Stimulated activated CD4-positive, alpha-beta T cell treated with anti-CD3 and anti-CD28 coated beads, Interleukin-4, amount 100 ng/mL, for 48 hours (primary cell): ENCODE data around the gene ATRAID.

ENCODE experiments used
- DNase-seq, 2 donors: peaks; one replicate each; pipeline ENCODE4 v3.0.0-alpha.2; 2020; ENCODE audit warnings: low read depth in 2 of 2

Gene ATRAID

DNA sequence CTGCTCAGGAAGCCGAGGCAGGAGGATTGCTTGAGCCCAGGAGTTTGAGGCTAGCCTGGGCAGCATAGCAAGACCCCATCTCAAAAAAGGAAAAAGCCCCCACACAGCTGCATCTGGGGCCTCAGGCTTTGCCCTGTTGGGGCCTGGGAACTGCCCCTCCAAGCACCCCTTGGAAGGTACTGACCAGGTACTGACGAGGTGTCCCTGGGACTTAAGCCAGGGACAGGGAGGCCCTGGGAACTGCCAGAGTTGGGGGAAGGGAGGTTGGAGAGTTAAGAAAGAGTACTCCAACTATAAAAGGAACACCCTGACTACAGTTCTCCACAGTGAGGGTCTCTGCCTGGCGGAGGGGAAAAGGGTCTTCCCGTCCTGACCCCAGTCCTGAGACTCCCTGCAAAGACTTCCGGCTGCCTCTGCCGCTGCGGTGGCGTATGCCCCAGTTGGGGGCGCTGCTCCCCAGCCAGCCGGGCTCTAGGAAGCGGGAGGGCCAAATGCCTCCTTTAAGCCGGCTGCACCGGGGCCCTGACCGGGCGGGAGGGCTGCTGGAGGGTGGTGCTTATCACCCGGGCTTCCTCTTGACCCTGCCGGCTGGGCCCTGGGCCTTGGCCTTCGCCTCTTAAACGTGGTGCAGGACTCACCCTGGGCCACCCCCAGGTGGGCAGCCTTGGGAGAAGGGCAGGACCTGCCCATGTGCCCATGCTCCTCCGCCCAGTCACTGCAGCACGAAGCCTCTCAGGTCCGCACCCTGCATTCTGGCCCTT, 38.2 kb downstream of the ATRAID start:
- peak; percentile 50 to 55 for DNase-seq

DNA sequence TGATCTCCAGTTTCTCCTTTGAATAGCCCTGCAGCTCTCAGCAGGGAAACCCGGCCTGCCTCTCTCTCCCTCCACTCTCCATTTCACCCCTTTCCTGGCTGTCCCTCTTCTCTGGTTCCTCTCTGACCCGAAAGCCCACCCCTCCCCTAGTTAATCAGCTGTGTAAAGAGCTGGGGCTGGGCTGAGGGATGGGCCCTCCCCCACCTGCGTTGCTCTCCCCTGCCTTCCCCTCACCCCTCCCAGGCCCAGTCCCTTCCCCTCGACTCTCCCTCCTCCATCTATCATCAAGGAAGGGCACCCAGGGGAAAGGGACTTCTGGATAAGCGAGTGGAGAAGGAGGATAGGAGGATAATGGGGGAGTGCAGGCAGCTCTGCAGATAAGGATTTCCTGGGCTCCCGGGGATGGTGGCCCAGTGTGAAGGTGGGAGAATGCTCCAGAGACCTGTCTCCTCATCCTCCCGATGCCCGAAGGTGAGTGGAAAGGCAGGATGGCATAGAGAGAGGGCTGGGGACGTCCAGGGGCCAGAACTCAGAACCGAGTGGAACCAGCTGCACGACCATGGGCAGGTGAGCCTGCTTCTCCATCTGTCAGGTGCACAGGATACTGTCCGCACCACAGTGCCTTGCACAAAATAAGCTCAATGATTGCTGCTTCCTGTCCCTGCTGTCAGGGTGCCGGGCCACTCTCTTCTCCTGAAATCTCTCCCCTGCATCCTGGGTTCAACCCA, 39.0 kb downstream of the ATRAID start:
- no peak for DNase-seq

DNA sequence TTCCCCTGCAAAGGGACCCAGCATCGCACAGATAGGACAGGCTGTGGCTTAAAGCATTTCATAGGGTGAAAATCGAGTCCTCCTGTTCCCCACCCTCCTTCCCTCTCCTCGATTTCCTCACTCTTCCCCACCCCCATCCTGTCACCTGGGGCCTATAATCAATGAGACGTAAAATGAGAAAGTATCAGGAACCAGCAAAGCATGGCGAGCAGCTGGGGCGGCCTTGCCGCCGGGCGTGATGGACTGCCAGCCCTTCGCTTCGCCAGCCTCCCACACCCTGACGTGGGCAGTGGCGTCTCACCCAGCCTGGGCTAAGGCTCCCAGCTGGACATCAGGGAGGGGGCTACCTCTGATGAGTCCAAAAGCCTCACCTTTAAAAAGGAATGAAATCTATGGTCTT, 39.9 kb downstream of the ATRAID start:
- DNase-seq = no peak

GRCh38 chr2:27255187-27255586, 43.3 kb downstream of the ATRAID start:
- no peak for DNase-seq

DNA sequence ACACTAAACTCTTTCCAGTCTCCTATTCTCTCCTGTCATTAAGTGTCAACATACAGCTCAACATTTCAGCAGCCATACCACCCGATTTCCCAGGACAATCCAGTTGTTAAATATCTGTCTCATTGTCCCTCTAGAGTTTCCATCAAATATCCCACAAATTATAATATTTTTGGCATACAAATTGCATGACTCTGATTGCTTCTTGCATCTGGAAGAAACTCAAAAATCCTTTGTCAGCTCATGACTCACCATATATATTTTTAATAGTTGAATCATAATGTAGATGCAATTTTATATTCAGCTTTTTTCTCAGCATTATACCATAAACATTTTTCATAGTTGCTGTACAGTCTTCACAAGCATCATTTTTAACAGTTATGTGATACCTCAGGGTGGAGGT, 43.8 kb downstream of the ATRAID start:
- DNase-seq = no peak

DNA sequence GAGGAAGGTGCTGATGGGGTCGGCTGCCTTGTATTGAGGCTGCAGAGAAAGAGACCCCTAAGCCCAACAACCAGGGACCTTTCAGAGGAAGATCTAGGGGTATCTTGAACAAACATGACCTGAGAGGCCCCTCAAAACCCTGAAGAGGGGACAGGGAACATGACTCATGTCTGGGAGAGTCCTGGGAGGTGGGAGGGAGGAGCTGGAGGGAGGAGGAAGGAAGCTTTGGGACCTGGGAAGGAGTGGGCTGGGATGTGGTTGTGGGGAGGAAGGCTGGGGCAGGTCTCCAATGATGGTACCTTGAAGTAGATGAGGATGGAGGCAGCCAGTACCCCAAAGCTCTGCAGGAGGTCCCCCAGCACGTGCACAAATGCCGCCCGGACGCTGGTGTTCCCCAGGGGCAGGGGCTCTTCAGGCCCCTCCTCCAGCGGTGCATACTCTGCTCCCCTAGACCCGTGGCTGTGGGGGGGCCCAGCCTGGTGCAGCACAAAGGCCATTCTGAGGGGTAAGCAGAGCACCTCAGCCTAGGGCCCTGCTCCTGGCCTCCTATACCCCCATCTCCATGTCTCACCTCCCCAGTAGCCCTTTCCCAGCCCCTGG, 45.1 kb downstream of the ATRAID start:
- no peak for DNase-seq

DNA sequence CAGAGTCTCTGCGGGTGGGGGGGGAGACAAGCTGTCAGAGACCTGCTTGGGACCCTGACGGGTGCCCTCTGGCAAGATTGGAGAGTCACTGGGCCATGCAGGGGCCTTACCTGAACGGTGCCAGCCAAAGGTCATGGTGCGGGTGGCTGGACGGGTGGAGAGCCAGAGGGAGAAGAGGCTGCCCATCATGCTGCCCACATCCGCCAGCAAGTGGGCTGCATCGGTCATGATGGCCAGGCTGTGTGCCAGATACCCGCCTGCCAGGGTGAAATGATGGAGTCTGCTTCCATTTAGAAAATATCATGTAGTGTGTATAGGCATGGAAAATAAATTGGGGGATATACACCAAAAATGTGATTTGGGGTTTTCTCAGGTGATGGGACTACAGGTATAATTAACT, 46.2 kb downstream of the ATRAID start:
- no peak for DNase-seq

DNA sequence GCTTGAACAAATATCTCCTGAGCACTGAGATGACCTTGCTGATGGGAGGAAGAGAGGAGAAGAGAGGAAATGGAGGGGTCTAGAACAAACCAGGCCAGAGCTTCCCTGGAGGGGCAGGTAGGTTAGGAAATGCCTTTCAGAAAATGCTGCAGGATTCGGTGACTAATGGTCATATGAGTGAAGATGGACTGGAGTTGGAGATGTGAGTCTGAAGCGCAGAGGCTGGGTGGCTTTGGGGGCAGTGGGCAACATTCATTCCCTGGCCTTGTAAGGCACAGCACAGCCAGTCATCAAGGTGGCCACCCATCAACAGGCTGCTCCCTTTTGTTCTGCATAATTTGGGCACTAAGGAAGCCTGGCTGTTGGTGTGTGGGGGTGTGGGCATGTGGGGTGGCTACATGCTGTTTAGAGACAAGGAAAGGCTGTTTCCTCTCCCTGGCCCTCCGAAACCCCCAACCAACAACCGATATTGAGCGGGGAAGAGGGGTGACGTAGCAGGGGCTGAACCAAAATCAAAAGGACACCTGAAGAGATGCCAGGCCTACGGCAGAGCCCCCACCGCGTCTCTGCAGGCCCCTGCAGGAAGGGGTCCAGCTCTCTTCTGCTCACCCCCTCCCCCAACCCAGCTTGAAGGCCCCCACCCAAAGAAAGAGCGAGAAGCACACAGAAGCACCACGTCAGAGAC, 49.5 kb downstream of the ATRAID start:
- no peak for DNase-seq

- no peak for DNase-seq
Measured at GRCh38 chr2:27261926-27262298, 50.1 kb downstream of the ATRAID start.

GRCh38 chr2:27262379-27263286, 50.8 kb downstream of the ATRAID start, which contains the start of gene SLC30A3:
SLC30A3 (minus strand) TSS chr2:27263047; CDS start chr2:27262906, 141 bp downstream.
- peak; percentile 64 to 72 for DNase-seq

DNA sequence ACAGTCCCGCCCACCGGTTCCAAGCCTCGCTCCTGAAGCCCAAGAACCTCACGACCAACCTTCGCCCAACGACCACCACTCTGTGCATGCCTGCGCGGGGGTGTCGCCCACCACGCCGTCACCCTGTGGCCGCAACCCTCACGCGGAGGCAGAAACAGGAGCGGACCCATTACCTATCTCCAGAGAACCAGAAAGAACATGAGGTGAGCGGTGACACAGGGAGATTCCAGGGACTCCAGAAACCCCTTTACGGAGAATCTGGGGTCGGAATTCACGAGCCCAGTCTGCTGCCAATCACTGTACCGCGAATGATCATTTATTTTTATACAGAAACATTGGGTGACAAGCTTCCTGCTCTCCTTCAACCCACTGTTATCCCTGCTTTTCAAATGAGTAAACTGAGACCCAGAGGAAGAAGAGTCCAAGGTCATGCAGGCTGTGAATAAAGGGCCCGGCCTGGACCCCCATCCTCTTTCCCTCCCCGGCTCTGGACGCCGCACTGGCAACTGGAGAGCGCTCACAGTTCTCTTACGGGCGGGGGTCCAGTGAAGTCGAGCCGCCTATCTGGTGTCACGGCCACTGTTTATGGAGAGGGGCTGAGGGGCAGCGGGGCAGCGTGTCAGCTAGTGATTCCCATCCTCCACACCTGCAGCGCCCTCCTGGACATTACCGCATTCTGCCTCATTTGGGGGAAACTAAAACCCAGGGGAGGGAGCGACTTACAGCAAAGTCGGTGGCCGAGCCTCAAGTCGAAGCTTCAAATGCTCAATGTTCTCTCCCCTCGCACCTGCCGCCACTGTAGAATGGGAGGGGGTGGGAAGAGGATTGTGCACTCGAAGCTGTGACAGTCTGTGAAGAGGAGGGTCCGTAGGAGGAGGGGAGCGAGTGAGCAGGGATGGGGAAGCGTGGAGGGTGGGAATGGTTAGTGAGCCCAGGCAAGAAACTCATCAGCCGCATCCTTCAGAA, 51.7 kb downstream of the ATRAID start:
- DNase-seq = no peak

- DNase-seq = no peak
Measured at GRCh38 chr2:27264253-27264752, 52.5 kb downstream of the ATRAID start.

DNA sequence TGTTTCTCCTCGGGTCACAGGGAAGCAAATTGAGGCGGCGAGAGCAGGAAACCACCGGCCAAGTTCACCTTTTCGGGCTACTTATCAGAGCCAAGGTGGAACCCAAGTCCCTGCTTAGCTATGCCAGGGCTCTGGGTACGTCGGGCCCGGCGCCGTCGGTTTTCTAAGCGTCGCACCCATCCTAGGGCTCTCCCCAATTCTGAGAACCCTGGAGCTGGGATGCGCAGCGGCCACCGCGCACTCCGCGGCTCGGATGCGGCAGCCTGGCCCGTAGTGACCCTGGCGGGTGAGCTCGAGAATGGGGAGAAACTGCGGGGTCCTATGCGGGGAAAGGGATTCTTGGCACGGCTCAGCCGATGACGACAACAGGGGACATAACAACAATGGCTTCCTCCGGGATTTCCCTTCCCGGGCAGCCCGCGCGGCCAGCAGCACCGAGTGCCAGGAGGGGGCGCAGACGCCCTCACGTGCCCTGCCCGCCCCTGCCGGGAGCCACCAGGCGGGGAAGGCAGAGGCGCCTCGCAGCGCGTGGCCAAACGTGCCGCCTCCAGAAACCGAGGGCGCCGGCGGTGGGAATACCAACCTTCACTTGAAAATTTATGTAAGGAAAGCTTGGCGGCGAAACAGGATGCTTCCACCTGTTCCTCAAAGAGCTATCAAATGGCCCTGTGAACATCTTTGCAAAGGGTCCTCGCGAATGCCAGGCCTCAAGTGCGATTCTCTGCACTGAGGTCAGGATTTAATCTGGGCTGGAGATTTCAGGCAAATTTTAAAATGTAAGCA, 53.1 kb downstream of the ATRAID start:
- peak in 1 of 2 donors; percentile 61 for DNase-seq

- DNase-seq = no peak
Measured at GRCh38 chr2:27265536-27265870, 53.7 kb downstream of the ATRAID start.
